Prostate gland (tissue), 2 donors: ENCODE results near the gene SEL1L3. TPM values are rescaled to one million over a fixed set of nuclear protein-coding genes. Genes with fewer than 3 reads are reported as not detected.

Experiments used
- DNase-seq: peaks from one replicate; pipeline ENCODE4 v3.0.0-alpha.2; 2019; ENCODE audit warnings: low spot score
- H3K27ac ChIP-seq, 2 donors: fragments of 200-600 bp; sonication (generic); 2 replicates each; pipeline ENCODE4 v1.5.1; 2017 to 2019
- H3K27me3 ChIP-seq: fragments of 200-600 bp; sonication (generic); replicated peaks from 2 replicates; pipeline ENCODE4 v1.5.1; 2019; ENCODE audit not compliant: insufficient read depth
- H3K36me3 ChIP-seq, 2 donors: fragments of 200-600 bp; sonication (generic); 1 replicate in 1 of 2; 2 replicates in 1 of 2; pipeline versions ENCODE4 v1.5.1 to v1.8.1; 2017 to 2019
- H3K4me1 ChIP-seq: fragments of 200-600 bp; sonication (generic); replicated peaks from 2 replicates; pipeline ENCODE4 v1.5.1; 2019
- H3K4me3 ChIP-seq, 2 donors: fragments of 200-600 bp; sonication (generic); 2 replicates each; pipeline ENCODE4 v1.5.1; 2017 to 2019
- H3K9me3 ChIP-seq: fragments of 200-600 bp; sonication (generic); 2 replicates; pipeline ENCODE4 v1.5.1; 2017
- POLR2A ChIP-seq: fragments of 450-650 bp; IDR thresholded peaks from one replicate; pipeline ENCODE4 v1.6.1; 2016; ENCODE audit warnings: antibody characterized with exemption, mild to moderate bottlenecking
- POLR2AphosphoS5 ChIP-seq: sonication (generic); formaldehyde crosslinking; IDR thresholded peaks from one replicate; pipeline ENCODE4 v1.6.1; 2017; ENCODE audit warnings: antibody characterized with exemption
- WGBS: methylation state at CpG from one replicate; pipeline ENCODE4 v1.1.5; 2018; 5-methylcytosine and 5-hydroxymethylcytosine counted together
- intact Hi-C: fragments of 100-400 bp; cut with DNase I; formaldehyde crosslinking; loops from one replicate; pipeline ENCODE4 v1.14.2; 2022
- total RNA-seq, 2 donors: library from RNA; depleted of rRNA; stranded (reverse); fragments of >200 nt; gene quantifications; one replicate each; pipeline ENCODE4 v1.1.0, GENCODE V29; 2016
- TF ChIP-seq, protein P1 (sequence below), 4 experiments: fragments of 200-600 bp in 2 of 4; fragments of 450-650 bp in 2 of 4; sonication (generic) in 2 of 4; IDR thresholded peaks; 1 replicate in 3 of 4; 2 replicates in 1 of 4; pipeline ENCODE4 v1.5.1; 2016 to 2019; ENCODE audit warnings: antibody characterized with exemption in 4 of 4, mild to moderate bottlenecking in 2 of 4, moderate library complexity in 2 of 4

Gene SEL1L3
- total RNA-seq, 2 donors from 2014 or later, result 22.2 to 26.1 TPM

DNA sequence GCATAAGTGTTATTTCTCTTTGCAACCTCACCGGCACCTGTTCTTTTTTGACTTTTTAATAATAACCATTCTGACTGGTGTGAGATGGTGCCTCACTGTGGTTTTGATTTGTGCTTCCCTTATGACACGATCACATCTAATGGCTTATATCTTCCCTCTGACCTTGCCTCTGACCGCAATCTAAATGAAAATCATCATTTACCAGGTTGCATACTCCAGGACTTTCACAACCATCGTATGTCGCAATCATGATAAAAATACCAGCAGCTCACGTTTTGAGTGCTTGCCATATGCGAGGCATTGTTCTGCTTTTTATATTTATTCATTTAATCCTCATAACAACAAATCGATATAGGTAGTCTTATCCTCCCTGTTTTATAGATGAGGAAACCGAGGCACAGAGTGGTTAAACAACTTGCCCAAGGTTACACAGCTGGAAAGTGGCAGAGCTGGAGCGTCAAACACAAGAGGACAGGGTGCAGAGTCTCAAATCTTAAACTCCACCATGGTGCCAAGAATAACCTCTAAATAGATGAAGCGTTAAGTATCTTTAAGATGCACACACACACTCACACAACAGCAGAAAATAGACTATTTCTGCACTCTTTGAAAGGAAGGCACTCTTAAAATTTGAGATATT is 102.2 kb downstream of the SEL1L3 start:
- Histone ChIP-seq H3K4me3 (no peak overlapping the region), H3K36me3 (no peaks in the 10 kb centered on the region), H3K4me1 (no peaks in the 10 kb centered on the region), H3K9me3 (no peaks in the 10 kb centered on the region), H3K27ac (no peak overlapping the region), H3K27me3 (no peaks in the 10 kb centered on the region)
- no peak for DNase-seq
- WGBS, result 86% methylated on average over 11 of the region's 11 CpGs
- no peak for TF ChIP-seq POLR2AphosphoS5
- TF ChIP-seq, protein P1, sequence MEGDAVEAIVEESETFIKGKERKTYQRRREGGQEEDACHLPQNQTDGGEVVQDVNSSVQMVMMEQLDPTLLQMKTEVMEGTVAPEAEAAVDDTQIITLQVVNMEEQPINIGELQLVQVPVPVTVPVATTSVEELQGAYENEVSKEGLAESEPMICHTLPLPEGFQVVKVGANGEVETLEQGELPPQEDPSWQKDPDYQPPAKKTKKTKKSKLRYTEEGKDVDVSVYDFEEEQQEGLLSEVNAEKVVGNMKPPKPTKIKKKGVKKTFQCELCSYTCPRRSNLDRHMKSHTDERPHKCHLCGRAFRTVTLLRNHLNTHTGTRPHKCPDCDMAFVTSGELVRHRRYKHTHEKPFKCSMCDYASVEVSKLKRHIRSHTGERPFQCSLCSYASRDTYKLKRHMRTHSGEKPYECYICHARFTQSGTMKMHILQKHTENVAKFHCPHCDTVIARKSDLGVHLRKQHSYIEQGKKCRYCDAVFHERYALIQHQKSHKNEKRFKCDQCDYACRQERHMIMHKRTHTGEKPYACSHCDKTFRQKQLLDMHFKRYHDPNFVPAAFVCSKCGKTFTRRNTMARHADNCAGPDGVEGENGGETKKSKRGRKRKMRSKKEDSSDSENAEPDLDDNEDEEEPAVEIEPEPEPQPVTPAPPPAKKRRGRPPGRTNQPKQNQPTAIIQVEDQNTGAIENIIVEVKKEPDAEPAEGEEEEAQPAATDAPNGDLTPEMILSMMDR (IDR thresholded peaks at IDR 0.05), result no peak
- no peak for TF ChIP-seq POLR2A
- intact Hi-C loops, result no loop called here

DNA sequence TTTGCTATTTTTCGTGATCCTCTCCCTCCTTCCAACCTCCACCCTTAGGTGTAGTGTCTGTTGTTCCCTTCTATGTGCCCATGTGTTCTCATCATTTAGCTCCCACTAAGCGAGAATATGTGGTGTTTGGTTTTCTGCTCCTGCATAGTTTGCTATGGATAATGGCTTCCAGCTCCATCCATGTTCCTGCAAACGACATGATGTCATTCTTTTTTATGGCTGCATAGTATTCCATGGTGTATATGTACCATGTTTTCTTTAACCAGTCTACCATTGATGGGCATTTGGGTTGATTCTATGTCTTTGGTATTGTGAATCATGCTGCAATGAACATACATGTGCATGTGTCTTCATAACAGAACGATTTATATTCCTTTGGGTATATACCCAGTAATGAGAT is 102.7 kb downstream of the SEL1L3 start:
- H3K36me3 ChIP-seq, result no peaks in the 10 kb centered on the region
- H3K27me3 ChIP-seq, result no peaks in the 10 kb centered on the region
- H3K9me3 ChIP-seq, result no peaks in the 10 kb centered on the region
- H3K4me3 ChIP-seq, result no peak overlapping the region
- intact Hi-C loops, result no loop called here
- DNase-seq, result no peak
- 95% methylated on average over 4 of the region's 4 CpGs for WGBS
- no peaks in the 10 kb centered on the region for H3K4me1 ChIP-seq
- TF ChIP-seq POLR2AphosphoS5 (no peak), POLR2A (no peak)
- TF ChIP-seq, protein P1 (IDR thresholded peaks at IDR 0.05), result no peak
- H3K27ac ChIP-seq, result no peak overlapping the region

GRCh38 chr4:25759101-25759500 is 103.7 kb downstream of the SEL1L3 start:
- no peaks in the 10 kb centered on the region for H3K9me3 ChIP-seq
- intact Hi-C loops, result no loop called here
- no peaks in the 10 kb centered on the region for H3K36me3 ChIP-seq
- H3K27me3 ChIP-seq, result no peaks in the 10 kb centered on the region
- TF ChIP-seq POLR2A (no peak), POLR2AphosphoS5 (no peak)
- TF ChIP-seq, protein P1 (IDR thresholded peaks at IDR 0.05), result no peak
- H3K4me3 ChIP-seq, result no peak overlapping the region
- DNase-seq, result no peak
- 95% methylated on average over 8 of the region's 8 CpGs for WGBS
- H3K4me1 ChIP-seq, result no peaks in the 10 kb centered on the region
- H3K27ac ChIP-seq, result no peak overlapping the region

- no peak for DNase-seq
- Histone ChIP-seq H3K36me3 (no peaks in the 10 kb centered on the region), H3K4me3 (no peak overlapping the region), H3K27me3 (no peaks in the 10 kb centered on the region), H3K9me3 (no peaks in the 10 kb centered on the region), H3K27ac (no peak overlapping the region), H3K4me1 (no peaks in the 10 kb centered on the region)
- TF ChIP-seq POLR2AphosphoS5, result no peak
- TF ChIP-seq, protein P1 (IDR thresholded peaks at IDR 0.05), result no peak
- no peak for TF ChIP-seq POLR2A
- intact Hi-C loops, result no loop called here
- WGBS, result 93% methylated on average over 8 of the region's 8 CpGs
These were observed 105.3 kb downstream of the SEL1L3 start for GRCh38 chr4:25757452-25757851.

DNA sequence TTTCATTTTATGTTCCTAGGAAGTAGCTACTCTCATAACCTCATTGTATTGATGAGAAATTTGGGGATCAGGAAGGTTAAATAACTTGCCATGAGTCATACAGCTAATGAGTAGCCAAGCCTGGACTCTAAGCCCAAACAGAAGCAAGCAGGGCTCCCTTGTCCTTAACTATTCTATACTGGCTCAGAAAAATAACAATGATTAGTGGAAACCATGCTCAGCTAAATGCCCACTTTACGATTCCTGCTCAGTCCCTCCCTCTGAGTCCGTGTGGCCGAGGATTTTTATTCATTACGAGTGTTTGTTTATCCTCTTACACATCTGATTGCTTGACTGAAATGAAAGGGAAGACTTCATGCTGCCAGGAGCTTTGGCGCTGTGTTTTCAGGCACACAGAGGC is 106.3 kb downstream of the SEL1L3 start:
- WGBS, result 34% methylated on average over 5 of the region's 5 CpGs
- intact Hi-C loops, result no loop called here
- H3K9me3 ChIP-seq, result no peaks in the 10 kb centered on the region
- H3K4me1 ChIP-seq, result no peaks in the 10 kb centered on the region
- H3K27me3 ChIP-seq, result no peaks in the 10 kb centered on the region
- no peak overlapping the region for H3K4me3 ChIP-seq
- TF ChIP-seq POLR2AphosphoS5 (no peak), POLR2A (no peak)
- TF ChIP-seq, protein P1 (IDR thresholded peaks at IDR 0.05), result no peak
- no peak for DNase-seq
- no peak overlapping the region for H3K27ac ChIP-seq
- no peaks in the 10 kb centered on the region for H3K36me3 ChIP-seq
